Measurements from ENCODE around the gene EPB42. TPM values are rescaled to one million over a fixed set of nuclear protein-coding genes. Genes with fewer than 3 reads are reported as not detected.
"Not testable (repeated sequence)": the region's sequence is repeated elsewhere in the genome, so short reads cannot be mapped to it uniquely, and the experiment has no call there.

Gene EPB42
- total RNA-seq, 4 donors from 2014 or later: 0.30 to 0.44 TPM; not detected in 2

GRCh38 chr15:43235536-43235935 is 14.7 kb upstream of the EPB42 start:
- Histone ChIP-seq H3K27me3 (no peaks in the 10 kb centered on the region), H3K27ac (no peak overlapping the region), H3K4me1 (no peaks in the 10 kb centered on the region), H3K36me3 (no peaks in the 10 kb centered on the region), H3K4me3 (no peak overlapping the region), H3K9me3 (no peaks in the 10 kb centered on the region)
- DNase-seq (ENCODE audit: low spot score in 2 of 2): no peak
- no peak for TF ChIP-seq CTCF (IDR thresholded peaks at IDR 0.05)
- no peak for TF ChIP-seq EP300 (IDR thresholded peaks at IDR 0.05)
- no peak for TF ChIP-seq POLR2A (IDR thresholded peaks at IDR 0.05)
- WGBS, 2 donors: 93 to 97% methylated on average over 5 to 6 of the region's 6 CpGs

- no peak for TF ChIP-seq POLR2A (IDR thresholded peaks at IDR 0.05)
- no peak for TF ChIP-seq EP300 (IDR thresholded peaks at IDR 0.05)
- no peak for TF ChIP-seq CTCF (IDR thresholded peaks at IDR 0.05)
- DNase-seq (ENCODE audit: low spot score in 2 of 2): no peak
- H3K4me1 ChIP-seq: peaks cover 0 to 4% (median 0%) of the 10 kb centered on the region in 4 donors
- no peak overlapping the region for H3K27ac ChIP-seq
- WGBS, 2 donors: 75 to 77% methylated on average over 3 of the region's 3 CpGs
- no peak overlapping the region for H3K4me3 ChIP-seq
- H3K36me3 ChIP-seq: no peaks in the 10 kb centered on the region
- H3K27me3 ChIP-seq: no peaks in the 10 kb centered on the region
- no peaks in the 10 kb centered on the region for H3K9me3 ChIP-seq
Measured at GRCh38 chr15:43232289-43232874, 11.6 kb upstream of the EPB42 start.

GRCh38 chr15:43230640-43231115 is 9.9 kb upstream of the EPB42 start:
- Histone ChIP-seq H3K27me3 (no peaks in the 10 kb centered on the region), H3K4me3 (no peak overlapping the region), H3K36me3 (no peaks in the 10 kb centered on the region), H3K4me1 (peaks cover 0 to 4% (median 0%) of the 10 kb centered on the region in 4 donors), H3K27ac (peak overlapping the region in 2 of 4 donors; percentile 39 to 55), H3K9me3 (no peaks in the 10 kb centered on the region)
- TF ChIP-seq CTCF (IDR thresholded peaks at IDR 0.05) (no peak), EP300 (IDR thresholded peaks at IDR 0.05) (peak in 1 of 2 donors; percentile 36)
- 49% methylated on average over 2 of the region's 2 CpGs for WGBS, 2 donors
- DNase-seq (ENCODE audit: low spot score in 2 of 2): peak in 1 of 2 donors; percentile 18

DNA sequence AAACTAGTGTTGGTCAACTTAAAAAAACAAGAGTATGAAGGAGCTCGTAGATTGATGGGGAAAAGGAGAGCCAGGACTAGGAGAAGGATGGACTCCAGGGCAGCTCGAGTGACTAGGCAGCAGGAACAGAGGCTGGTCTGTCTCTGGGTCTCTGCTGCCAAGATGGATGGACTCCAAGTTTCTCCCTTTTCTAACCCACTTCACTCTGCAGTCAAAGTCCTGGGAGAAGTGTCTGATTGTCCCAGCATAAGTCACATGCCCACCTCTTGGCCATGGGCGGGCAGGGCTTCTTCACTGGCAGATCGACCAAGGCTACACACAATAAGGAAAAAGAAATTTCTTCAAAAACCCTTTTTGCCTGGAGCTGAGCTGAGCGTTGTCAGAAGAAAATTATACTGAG is 9.2 kb upstream of the EPB42 start:
- DNase-seq (ENCODE audit: low spot score in 2 of 2): no peak
- Histone ChIP-seq H3K27ac (peak overlapping the region in 1 of 4 donors; percentile 67), H3K4me1 (peaks cover 0 to 4% (median 0%) of the 10 kb centered on the region in 4 donors), H3K27me3 (no peaks in the 10 kb centered on the region), H3K36me3 (no peaks in the 10 kb centered on the region), H3K4me3 (no peak overlapping the region), H3K9me3 (no peaks in the 10 kb centered on the region)
- 55 to 57% methylated on average over 5 of the region's 5 CpGs for WGBS, 2 donors
- TF ChIP-seq CTCF (IDR thresholded peaks at IDR 0.05): no peak
- no peak for TF ChIP-seq POLR2A (IDR thresholded peaks at IDR 0.05)
- no peak for TF ChIP-seq EP300 (IDR thresholded peaks at IDR 0.05)

DNA sequence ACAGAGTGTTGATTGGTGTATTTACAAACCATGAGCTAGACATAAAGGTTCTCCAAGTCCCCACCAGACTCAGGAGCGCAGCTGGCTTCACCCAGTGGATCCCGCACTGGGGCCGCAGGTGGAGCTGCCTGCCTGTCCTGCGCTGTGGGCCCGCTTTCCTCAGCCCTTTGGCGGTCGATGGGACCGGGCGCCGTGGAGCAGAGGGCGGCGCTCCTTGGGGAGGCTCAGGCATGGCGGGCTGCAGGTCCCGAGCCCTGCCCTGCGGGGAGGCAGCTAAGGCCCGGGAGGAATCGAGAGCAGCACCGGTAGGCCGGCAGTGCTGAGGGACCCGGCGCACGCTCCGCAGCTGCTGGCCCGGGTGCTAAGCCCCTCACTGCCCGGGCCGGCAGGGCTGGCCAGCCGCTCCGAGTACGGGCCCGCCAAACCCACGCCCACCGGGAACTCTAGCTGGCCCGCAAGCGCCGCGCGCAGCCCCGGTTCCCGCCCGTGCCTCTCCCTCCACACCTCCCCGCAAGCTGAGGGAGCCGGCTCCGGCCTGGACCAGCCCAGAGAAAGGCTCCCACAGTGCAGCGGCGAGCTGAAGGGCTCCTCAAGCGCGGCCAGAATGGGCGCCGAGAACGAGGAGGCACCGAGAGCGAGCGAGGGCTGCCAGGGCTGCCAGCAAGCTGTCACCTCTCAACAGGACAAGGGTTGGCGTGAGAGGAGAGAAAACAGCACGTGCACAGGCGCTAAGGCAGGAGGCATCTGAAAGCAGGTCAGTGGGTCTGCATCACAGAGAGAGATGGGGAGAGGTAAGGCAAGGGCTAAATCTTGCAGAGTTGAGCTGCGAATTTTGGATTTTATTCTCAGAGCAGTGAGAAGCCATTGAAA is 5.9 kb upstream of the EPB42 start:
- 96% methylated on average over 24 to 47 of the region's 57 CpGs for WGBS, 2 donors
- no peaks in the 10 kb centered on the region for H3K36me3 ChIP-seq
- no peaks in the 10 kb centered on the region for H3K9me3 ChIP-seq
- H3K27ac ChIP-seq: no peak overlapping the region
- H3K27me3 ChIP-seq: no peaks in the 10 kb centered on the region
- H3K4me3 ChIP-seq: no peak overlapping the region
- TF ChIP-seq EP300 (IDR thresholded peaks at IDR 0.05) (no peak), CTCF (IDR thresholded peaks at IDR 0.05) (no peak), POLR2A (IDR thresholded peaks at IDR 0.05) (no peak)
- H3K4me1 ChIP-seq: peaks cover 0 to 4% (median 0%) of the 10 kb centered on the region in 4 donors
- DNase-seq (ENCODE audit: low spot score in 2 of 2): no peak

DNA sequence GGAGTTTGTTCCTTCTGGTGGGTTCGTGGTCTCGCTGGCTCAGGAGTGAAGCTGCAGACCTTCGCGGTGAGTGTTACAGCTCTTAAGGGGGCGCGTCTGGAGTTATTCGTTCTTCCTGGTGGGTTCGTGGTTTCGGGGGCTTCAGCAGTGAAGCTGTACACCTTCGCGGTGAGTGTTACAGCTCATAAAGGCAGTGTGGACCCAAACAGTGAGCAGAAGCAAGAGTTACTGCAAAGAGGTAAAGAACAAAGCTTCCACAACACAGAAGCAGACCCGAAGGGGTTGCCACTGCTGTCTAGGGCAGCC is 5.1 kb upstream of the EPB42 start:
- 92 to 95% methylated on average over 12 of the region's 12 CpGs for WGBS, 2 donors
- H3K27me3 ChIP-seq; H3K4me1 ChIP-seq; H3K36me3 ChIP-seq; H3K9me3 ChIP-seq; H3K4me3 ChIP-seq; DNase-seq (ENCODE audit: low spot score in 2 of 2); H3K27ac ChIP-seq: not testable (repeated sequence)
